ENCODE results near the gene TDRD12. TPM values are rescaled to one million over a fixed set of nuclear protein-coding genes. Genes with fewer than 3 reads are reported as not detected.
"Not testable (repeated sequence)": the region's sequence is repeated elsewhere in the genome, so short reads cannot be mapped to it uniquely, and the experiment has no call there.

Gene TDRD12
- total RNA-seq, 4 donors from 2014 or later = 0.42 to 4.7 (median 2.4) TPM

- H3K9me3 ChIP-seq = no peaks in the 10 kb centered on the region
- no peak overlapping the region for H3K4me3 ChIP-seq
- H3K36me3 ChIP-seq = peaks cover 56% of the 10 kb centered on the region
- TF ChIP-seq POLR2A (IDR thresholded peaks at IDR 0.05) = no peak
- TF ChIP-seq EP300 (IDR thresholded peaks at IDR 0.05) = no peak
- TF ChIP-seq POLR2AphosphoS5 (IDR thresholded peaks at IDR 0.05) = no peak
- no peak for TF ChIP-seq CTCF (IDR thresholded peaks at IDR 0.05)
- H3K4me1 ChIP-seq = no peaks in the 10 kb centered on the region
- no peak overlapping the region for H3K27ac ChIP-seq
- no peak for DNase-seq (ENCODE audit: low spot score in 2 of 2)
- WGBS = 90% methylated on average over 6 of the region's 6 CpGs
- no peaks in the 10 kb centered on the region for H3K27me3 ChIP-seq
Observed at GRCh38 chr19:32711747-32712146, 7.8 kb upstream of the TDRD12 start.

GRCh38 chr19:32716203-32716602, 3.4 kb upstream of the TDRD12 start:
- H3K4me3 ChIP-seq; DNase-seq (ENCODE audit: low spot score in 2 of 2); H3K4me1 ChIP-seq; H3K27me3 ChIP-seq; H3K27ac ChIP-seq; H3K9me3 ChIP-seq: not testable (repeated sequence)
- peaks cover 34% of the 10 kb centered on the region for H3K36me3 ChIP-seq
- WGBS = 96% methylated on average over 7 of the region's 7 CpGs

GRCh38 chr19:32717496-32717895, 2.1 kb upstream of the TDRD12 start:
- H3K4me1 ChIP-seq = peaks cover 5% of the 10 kb centered on the region
- H3K27me3 ChIP-seq = no peaks in the 10 kb centered on the region
- H3K36me3 ChIP-seq = peaks cover 25% of the 10 kb centered on the region
- 79% methylated on average over 5 of the region's 5 CpGs for WGBS
- no peaks in the 10 kb centered on the region for H3K9me3 ChIP-seq
- no peak overlapping the region for H3K4me3 ChIP-seq
- TF ChIP-seq CTCF (IDR thresholded peaks at IDR 0.05) (no peak), EP300 (IDR thresholded peaks at IDR 0.05) (no peak), POLR2A (IDR thresholded peaks at IDR 0.05) (no peak), POLR2AphosphoS5 (IDR thresholded peaks at IDR 0.05) (no peak)
- no peak overlapping the region for H3K27ac ChIP-seq
- no peak for DNase-seq (ENCODE audit: low spot score in 2 of 2)

GRCh38 chr19:32718286-32718685, 1.3 kb upstream of the TDRD12 start:
- H3K27ac ChIP-seq = no peak overlapping the region
- no peak overlapping the region for H3K4me3 ChIP-seq
- H3K36me3 ChIP-seq = peaks cover 17% of the 10 kb centered on the region
- no peaks in the 10 kb centered on the region for H3K9me3 ChIP-seq
- peaks cover 5% of the 10 kb centered on the region for H3K4me1 ChIP-seq
- WGBS = 79% methylated on average over 7 of the region's 7 CpGs
- no peak for DNase-seq (ENCODE audit: low spot score in 2 of 2)
- H3K27me3 ChIP-seq = no peaks in the 10 kb centered on the region
- no peak for TF ChIP-seq CTCF (IDR thresholded peaks at IDR 0.05)
- TF ChIP-seq EP300 (IDR thresholded peaks at IDR 0.05) = no peak
- no peak for TF ChIP-seq POLR2AphosphoS5 (IDR thresholded peaks at IDR 0.05)
- TF ChIP-seq POLR2A (IDR thresholded peaks at IDR 0.05) = no peak

GRCh38 chr19:32720216-32720935, 809 bp downstream of the TDRD12 start:
- Histone ChIP-seq H3K36me3 (no peaks in the 10 kb centered on the region), H3K27ac (no peak overlapping the region), H3K27me3 (no peaks in the 10 kb centered on the region), H3K4me1 (peaks cover 5% of the 10 kb centered on the region), H3K9me3 (no peaks in the 10 kb centered on the region), H3K4me3 (no peak overlapping the region)
- no peak for DNase-seq (ENCODE audit: low spot score in 2 of 2)
- WGBS = 92% methylated on average over 21 of the region's 22 CpGs
- TF ChIP-seq CTCF (IDR thresholded peaks at IDR 0.05) (no peak), EP300 (IDR thresholded peaks at IDR 0.05) (no peak), POLR2AphosphoS5 (IDR thresholded peaks at IDR 0.05) (no peak)

GRCh38 chr19:32720936-32721250, 1.3 kb downstream of the TDRD12 start:
- Histone ChIP-seq H3K9me3 (no peaks in the 10 kb centered on the region), H3K4me3 (no peak overlapping the region), H3K27me3 (no peaks in the 10 kb centered on the region), H3K27ac (no peak overlapping the region), H3K4me1 (peaks cover 5% of the 10 kb centered on the region), H3K36me3 (no peaks in the 10 kb centered on the region)
- no peak for DNase-seq (ENCODE audit: low spot score in 2 of 2)
- TF ChIP-seq CTCF (IDR thresholded peaks at IDR 0.05) = no peak
- no peak for TF ChIP-seq POLR2AphosphoS5 (IDR thresholded peaks at IDR 0.05)
- no peak for TF ChIP-seq EP300 (IDR thresholded peaks at IDR 0.05)
- no peak for TF ChIP-seq POLR2A (IDR thresholded peaks at IDR 0.05)
- WGBS = 98% methylated on average over 20 of the region's 22 CpGs
